Cardiac muscle cell (in vitro differentiated cells and primary cell): ENCODE measurements around the gene ANO1. TPM values are rescaled to one million over a fixed set of nuclear protein-coding genes. Genes with fewer than 3 reads are reported as not detected.

Source experiments
- DNase-seq, 2 donors: peaks; one replicate each; pipeline versions ENCODE4 v3.0.0 to v3.0.0-alpha.2; 2010 to 2017; ENCODE audit warnings: low read depth in 1 of 2, low spot score in 1 of 2
- H3K27ac ChIP-seq: fragments of 200-600 bp; sonication (generic); 2 replicates; pipeline ENCODE4 v1.5.1; 2016
- H3K27me3 ChIP-seq: fragments of 200-600 bp; sonication (generic); 2 replicates; pipeline ENCODE4 v1.6.0; 2016; ENCODE audit warnings: control low read depth
- H3K36me3 ChIP-seq: fragments of 200-600 bp; sonication (generic); 2 replicates; pipeline ENCODE4 v1.5.1; 2016; ENCODE audit warnings: control low read depth
- H3K4me1 ChIP-seq: fragments of 200-600 bp; sonication (generic); 2 replicates; pipeline ENCODE4 v1.8.1; 2017; ENCODE audit warnings: low read depth, mild to moderate bottlenecking, mixed run types
- H3K4me3 ChIP-seq: fragments of 200-600 bp; sonication (generic); 2 replicates; pipeline ENCODE4 v1.5.1; 2016; ENCODE audit warnings: mild to moderate bottlenecking
- H3K9me3 ChIP-seq: fragments of 200-600 bp; sonication (generic); 2 replicates; pipeline ENCODE4 v1.5.1; 2017; ENCODE audit warnings: low read depth, mild to moderate bottlenecking, control low read depth
- polyA plus RNA-seq: library from polyadenylated mRNA; unstranded; fragments of >200 nt; fragmentation: Nextera tagmentation; extraction: Ambion mirVana; gene quantifications from 2 replicates; pipeline ENCODE4 v1.2.1, GENCODE V29; 2016
- total RNA-seq: library from RNA; depleted of rRNA; stranded (reverse); fragments of >200 nt; gene quantifications from 2 replicates; pipeline ENCODE4 v1.2.3, GENCODE V29; 2016
- TF ChIP-seq, protein P1 (sequence below): IDR thresholded peaks from 2 replicates; pipeline ENCODE4 v1.5.1; 2012; ENCODE audit warnings: low read depth, mild to moderate bottlenecking, low read length

The ANO1 gene
- total and polyA plus RNA-seq, 2 experiments from 2014 or later: 0.09 to 0.86 TPM

DNA sequence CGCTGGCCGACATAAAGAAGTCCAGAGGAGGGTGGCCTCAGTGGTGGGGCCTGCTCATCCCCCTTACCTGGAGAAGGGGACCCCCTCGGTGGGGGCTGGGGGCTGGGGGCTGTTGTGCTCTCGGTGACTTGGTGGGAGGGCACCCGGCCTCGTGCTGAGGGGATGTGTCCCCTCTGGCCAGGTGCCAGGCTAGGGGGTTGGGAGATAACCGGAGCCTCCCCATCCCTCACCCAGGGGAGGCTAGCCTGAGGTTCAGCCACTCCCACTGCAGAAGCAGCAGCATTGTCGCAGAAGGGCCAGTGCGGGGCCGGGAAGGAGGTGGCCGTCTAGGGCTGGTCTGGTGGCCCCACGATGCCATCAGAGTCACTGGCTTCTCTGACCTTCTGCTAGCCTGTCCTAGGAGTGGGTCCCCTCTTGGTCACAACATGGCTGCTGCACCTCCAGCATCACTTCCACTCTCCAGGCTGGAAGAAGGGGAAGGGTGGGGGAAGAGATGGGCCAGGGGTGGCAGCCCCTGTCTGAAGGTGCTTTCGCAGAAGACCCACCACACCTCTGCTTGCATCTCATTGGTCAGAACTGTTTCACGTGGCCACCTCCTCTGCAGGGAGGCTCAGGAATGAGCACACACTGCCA, 80.8 kb downstream of the ANO1 start:
- Histone ChIP-seq H3K4me1 (no peaks in the 10 kb centered on the region), H3K36me3 (no peaks in the 10 kb centered on the region), H3K27me3 (no peaks in the 10 kb centered on the region), H3K4me3 (no peak overlapping the region), H3K27ac (no peak overlapping the region), H3K9me3 (no peaks in the 10 kb centered on the region)
- DNase-seq: no peak
- TF ChIP-seq, protein P1, sequence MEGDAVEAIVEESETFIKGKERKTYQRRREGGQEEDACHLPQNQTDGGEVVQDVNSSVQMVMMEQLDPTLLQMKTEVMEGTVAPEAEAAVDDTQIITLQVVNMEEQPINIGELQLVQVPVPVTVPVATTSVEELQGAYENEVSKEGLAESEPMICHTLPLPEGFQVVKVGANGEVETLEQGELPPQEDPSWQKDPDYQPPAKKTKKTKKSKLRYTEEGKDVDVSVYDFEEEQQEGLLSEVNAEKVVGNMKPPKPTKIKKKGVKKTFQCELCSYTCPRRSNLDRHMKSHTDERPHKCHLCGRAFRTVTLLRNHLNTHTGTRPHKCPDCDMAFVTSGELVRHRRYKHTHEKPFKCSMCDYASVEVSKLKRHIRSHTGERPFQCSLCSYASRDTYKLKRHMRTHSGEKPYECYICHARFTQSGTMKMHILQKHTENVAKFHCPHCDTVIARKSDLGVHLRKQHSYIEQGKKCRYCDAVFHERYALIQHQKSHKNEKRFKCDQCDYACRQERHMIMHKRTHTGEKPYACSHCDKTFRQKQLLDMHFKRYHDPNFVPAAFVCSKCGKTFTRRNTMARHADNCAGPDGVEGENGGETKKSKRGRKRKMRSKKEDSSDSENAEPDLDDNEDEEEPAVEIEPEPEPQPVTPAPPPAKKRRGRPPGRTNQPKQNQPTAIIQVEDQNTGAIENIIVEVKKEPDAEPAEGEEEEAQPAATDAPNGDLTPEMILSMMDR: no peak

DNA sequence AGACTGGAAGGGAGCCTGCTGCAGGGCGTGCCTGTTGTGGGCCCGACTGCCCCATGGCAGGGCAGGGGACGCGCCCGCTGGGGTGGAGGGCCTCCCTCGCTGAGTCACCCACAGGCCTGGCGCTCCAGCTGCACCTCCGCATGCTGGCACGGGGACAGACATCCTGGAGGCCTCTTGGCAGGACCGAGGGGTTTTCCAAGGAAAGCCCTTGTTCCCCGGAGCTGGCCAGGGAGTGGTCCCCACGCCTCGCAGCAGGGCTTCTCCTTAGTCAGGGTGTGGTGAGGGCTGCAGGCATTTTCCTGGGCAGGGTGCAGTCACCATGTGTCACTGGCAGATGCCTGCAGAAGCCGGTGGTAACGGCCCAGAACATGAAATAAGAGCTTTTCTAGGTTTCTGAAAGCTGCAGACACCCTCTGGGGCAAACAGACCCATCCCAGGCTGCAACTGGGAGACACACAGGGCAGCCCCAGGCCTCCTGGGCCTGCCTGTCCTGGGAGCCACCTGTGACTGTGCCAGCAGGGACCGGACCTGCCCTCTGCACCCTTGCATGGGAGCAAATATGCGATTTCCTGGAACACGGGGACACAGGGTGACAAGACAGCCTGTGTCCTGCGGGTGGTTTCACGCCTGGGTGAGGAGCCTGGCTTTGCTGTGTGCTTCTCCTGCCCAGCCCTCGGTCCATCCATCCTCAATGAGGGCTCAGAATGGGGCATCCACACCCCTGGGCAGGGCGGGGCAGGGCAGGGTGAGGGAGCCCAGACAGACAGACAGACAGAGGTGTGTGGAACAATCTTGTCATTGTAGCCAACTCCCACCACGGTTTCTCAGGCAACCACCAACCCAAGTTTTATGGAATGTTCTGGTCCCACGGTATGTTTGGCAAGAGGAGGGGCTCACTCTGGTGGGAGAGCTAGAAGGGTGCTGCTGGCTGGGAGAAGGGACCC, 81.8 kb downstream of the ANO1 start:
- H3K9me3 ChIP-seq: no peaks in the 10 kb centered on the region
- no peak overlapping the region for H3K4me3 ChIP-seq
- no peaks in the 10 kb centered on the region for H3K4me1 ChIP-seq
- TF ChIP-seq, protein P1: no peak
- no peak for DNase-seq
- H3K27me3 ChIP-seq: no peaks in the 10 kb centered on the region
- no peaks in the 10 kb centered on the region for H3K36me3 ChIP-seq
- H3K27ac ChIP-seq: no peak overlapping the region

DNA sequence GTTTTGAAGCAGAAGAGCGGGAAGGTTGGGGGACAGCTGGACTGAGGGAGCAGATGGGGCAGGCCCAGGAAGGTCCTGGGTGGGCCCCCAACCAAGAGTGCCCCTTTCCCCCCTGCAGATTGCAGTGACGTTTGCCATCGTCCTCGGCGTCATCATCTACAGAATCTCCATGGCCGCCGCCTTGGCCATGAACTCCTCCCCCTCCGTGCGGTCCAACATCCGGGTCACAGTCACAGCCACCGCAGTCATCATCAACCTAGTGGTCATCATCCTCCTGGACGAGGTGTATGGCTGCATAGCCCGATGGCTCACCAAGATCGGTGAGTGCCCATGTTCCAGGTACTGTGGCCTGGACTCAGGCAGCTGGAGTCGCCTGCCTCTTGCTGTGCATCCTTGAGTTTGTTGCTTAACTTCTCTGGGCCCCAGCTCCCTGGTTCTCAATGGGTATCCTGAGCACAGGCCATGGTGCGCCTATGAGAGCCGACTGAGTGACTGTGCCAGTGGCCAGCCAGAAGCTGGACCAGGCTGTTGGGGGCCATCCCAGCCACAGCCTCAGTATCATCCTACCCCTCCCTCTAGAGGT, 83.0 kb downstream of the ANO1 start:
- no peak for DNase-seq
- H3K27ac ChIP-seq: no peak overlapping the region
- no peaks in the 10 kb centered on the region for H3K9me3 ChIP-seq
- TF ChIP-seq, protein P1: no peak
- no peaks in the 10 kb centered on the region for H3K4me1 ChIP-seq
- H3K27me3 ChIP-seq: no peaks in the 10 kb centered on the region
- H3K36me3 ChIP-seq: no peaks in the 10 kb centered on the region
- no peak overlapping the region for H3K4me3 ChIP-seq

DNA sequence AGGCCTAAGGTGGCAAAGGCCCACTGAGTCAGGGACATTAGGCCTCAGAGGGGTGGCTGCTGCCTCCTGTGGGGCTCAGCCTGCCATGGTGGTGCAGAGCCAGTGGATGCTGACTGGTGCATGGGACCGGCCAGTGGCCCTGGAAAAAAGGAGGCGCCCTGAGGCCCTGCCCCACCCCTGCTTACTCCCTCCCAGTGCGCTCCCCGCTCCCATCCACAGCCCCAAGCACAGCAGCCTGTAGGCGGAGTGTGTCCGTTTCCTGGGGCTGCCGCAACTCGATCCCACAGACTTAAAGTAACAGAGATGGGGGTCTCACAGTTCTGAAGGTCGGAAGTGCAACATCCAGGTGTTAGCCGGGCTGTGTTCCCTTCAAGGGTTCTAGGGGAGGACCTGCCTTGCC, 86.6 kb downstream of the ANO1 start:
- no peaks in the 10 kb centered on the region for H3K36me3 ChIP-seq
- DNase-seq: no peak
- no peak overlapping the region for H3K4me3 ChIP-seq
- no peaks in the 10 kb centered on the region for H3K9me3 ChIP-seq
- TF ChIP-seq, protein P1: no peak
- H3K27me3 ChIP-seq: no peaks in the 10 kb centered on the region
- H3K4me1 ChIP-seq: no peaks in the 10 kb centered on the region
- no peak overlapping the region for H3K27ac ChIP-seq

DNA sequence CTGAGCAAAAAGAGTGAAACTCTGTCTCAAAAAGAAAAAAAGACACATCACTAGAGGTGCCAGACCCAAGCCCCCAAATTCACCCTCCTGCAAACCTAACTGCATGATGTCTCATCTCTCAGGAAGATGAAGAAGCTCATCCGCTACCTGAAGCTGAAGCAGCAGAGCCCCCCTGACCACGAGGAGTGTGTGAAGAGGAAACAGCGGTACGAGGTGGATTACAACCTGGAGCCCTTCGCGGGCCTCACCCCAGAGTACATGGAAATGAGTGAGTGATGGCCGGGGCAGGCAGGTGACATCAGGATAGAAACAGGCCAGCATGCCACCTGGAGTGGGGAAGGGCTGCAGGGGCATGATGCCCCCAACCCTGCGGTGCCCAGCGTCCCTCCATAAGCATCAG, 89.0 kb downstream of the ANO1 start:
- no peaks in the 10 kb centered on the region for H3K27me3 ChIP-seq
- no peak overlapping the region for H3K27ac ChIP-seq
- no peaks in the 10 kb centered on the region for H3K9me3 ChIP-seq
- no peaks in the 10 kb centered on the region for H3K36me3 ChIP-seq
- no peak for DNase-seq
- no peaks in the 10 kb centered on the region for H3K4me1 ChIP-seq
- TF ChIP-seq, protein P1: no peak
- no peak overlapping the region for H3K4me3 ChIP-seq
